ENCODE results near the gene CTDSPL2. TPM values are rescaled to one million over a fixed set of nuclear protein-coding genes. Genes with fewer than 3 reads are reported as not detected.

Gene CTDSPL2
- total RNA-seq, 4 donors from 2014 or later: 18.3 to 26.1 (median 24.5) TPM

- intact Hi-C loops (cut with DNase I; ENCODE audit: low total_unique reads) (no loop called here), in situ Hi-C loops (cut with MboI; ENCODE audit: low sequenced_read_pairs in 4 of 4) (no loop called here)
- Histone ChIP-seq H3K27ac (no peak overlapping the region), H3K9me3 (no peaks in the 10 kb centered on the region), H3K4me3 (no peak overlapping the region), H3K36me3 (peaks cover 0 to 43% of the 10 kb centered on the region in 2 donors), H3K4me1 (peaks cover 0 to 8% of the 10 kb centered on the region in 2 donors), H3K27me3 (no peaks in the 10 kb centered on the region)
- no peak for DNase-seq
- TF ChIP-seq CTCF (IDR thresholded peaks at IDR 0.05 in 4 of 5, conservative IDR thresholded peaks at IDR 0.05 in 1 of 5): no peak
- no peak for TF ChIP-seq POLR2A (IDR thresholded peaks at IDR 0.05)
- ATAC-seq: no peak
These were observed 65.2 kb downstream of the CTDSPL2 start for GRCh38 chr15:44492672-44493071.

GRCh38 chr15:44495562-44495961 is 68.1 kb downstream of the CTDSPL2 start:
- intact Hi-C loops (cut with DNase I; ENCODE audit: low total_unique reads): no loop called here
- ATAC-seq (no peak), DNase-seq (no peak)
- Histone ChIP-seq H3K27ac (no peak overlapping the region), H3K36me3 (peaks cover 0 to 50% of the 10 kb centered on the region in 2 donors), H3K9me3 (no peaks in the 10 kb centered on the region), H3K27me3 (no peaks in the 10 kb centered on the region), H3K4me3 (no peak overlapping the region), H3K4me1 (no peaks in the 10 kb centered on the region)
- TF ChIP-seq POLR2A (IDR thresholded peaks at IDR 0.05): no peak
- TF ChIP-seq CTCF (IDR thresholded peaks at IDR 0.05 in 4 of 5, conservative IDR thresholded peaks at IDR 0.05 in 1 of 5): no peak
- in situ Hi-C loops (cut with MboI; ENCODE audit: low sequenced_read_pairs in 4 of 4): no loop called here

GRCh38 chr15:44500555-44500954 is 73.1 kb downstream of the CTDSPL2 start:
- Histone ChIP-seq H3K36me3 (peaks cover 0 to 31% of the 10 kb centered on the region in 2 donors), H3K27ac (no peak overlapping the region), H3K4me1 (no peaks in the 10 kb centered on the region), H3K9me3 (no peaks in the 10 kb centered on the region), H3K27me3 (no peaks in the 10 kb centered on the region), H3K4me3 (no peak overlapping the region)
- ATAC-seq: no peak
- in situ Hi-C loops (cut with MboI; ENCODE audit: low sequenced_read_pairs in 4 of 4): loop anchor here in 2 of 4 donors (25.0 kb wide), 1 partner anchor 213 kb away; the partner anchor contains the start of gene GOLM2 (in 2 of the 2)
- TF ChIP-seq CTCF (IDR thresholded peaks at IDR 0.05 in 4 of 5, conservative IDR thresholded peaks at IDR 0.05 in 1 of 5): no peak
- TF ChIP-seq POLR2A (IDR thresholded peaks at IDR 0.05): no peak
- intact Hi-C loops (cut with DNase I; ENCODE audit: low total_unique reads): loop anchor here (2.0 to 10.0 kb wide), 2 partner anchors 74 to 216 kb away; partner anchors contain the start of genes CTDSPL2 and GOLM2
- DNase-seq: no peak

- H3K27ac ChIP-seq: no peak overlapping the region
- TF ChIP-seq POLR2A (IDR thresholded peaks at IDR 0.05): no peak
- TF ChIP-seq CTCF (IDR thresholded peaks at IDR 0.05 in 4 of 5, conservative IDR thresholded peaks at IDR 0.05 in 1 of 5): peak; percentile 32 to 66 (median 52)
- no peaks in the 10 kb centered on the region for H3K9me3 ChIP-seq
- intact Hi-C loops (cut with DNase I; ENCODE audit: low total_unique reads) (loop anchor here (2.0 to 10.0 kb wide), 2 partner anchors 75 to 217 kb away; partner anchors contain the start of genes CTDSPL2 and GOLM2), in situ Hi-C loops (cut with MboI; ENCODE audit: low sequenced_read_pairs in 4 of 4) (loop anchor here in 2 of 4 donors (25.0 kb wide), 1 partner anchor 215 kb away; the partner anchor contains the start of gene GOLM2 (in 2 of the 2))
- peak in 1 of 2 donors; percentile 71 for ATAC-seq
- DNase-seq: no peak
- no peaks in the 10 kb centered on the region for H3K27me3 ChIP-seq
- peaks cover 0 to 22% of the 10 kb centered on the region in 2 donors for H3K36me3 ChIP-seq
- H3K4me1 ChIP-seq: no peaks in the 10 kb centered on the region
- H3K4me3 ChIP-seq: no peak overlapping the region
These were observed 74.4 kb downstream of the CTDSPL2 start for GRCh38 chr15:44501768-44502366.
